Endodermal cell (in vitro differentiated cells): ENCODE data around the gene TRPM3. TPM values are rescaled to one million over a fixed set of nuclear protein-coding genes. Genes with fewer than 3 reads are reported as not detected.

ENCODE experiments used
- DNase-seq: peaks from one replicate; pipeline ENCODE4 v3.0.0-alpha.2; 2017
- H3K27ac ChIP-seq: 2 replicates; pipeline ENCODE4 v1.5.1; 2013; ENCODE audit warnings: mild to moderate bottlenecking, low read depth, low read length, moderate library complexity
- H3K27me3 ChIP-seq: 2 replicates; pipeline ENCODE4 v1.6.1; 2013; ENCODE audit warnings: mild to moderate bottlenecking, low read length, moderate library complexity; ENCODE audit not compliant: insufficient read depth, control insufficient read depth, poor library complexity, severe bottlenecking
- H3K36me3 ChIP-seq: 2 replicates; pipeline ENCODE4 v1.7.0; 2013; ENCODE audit warnings: mild to moderate bottlenecking, low read length, moderate library complexity; ENCODE audit not compliant: control insufficient read depth, insufficient read depth
- H3K4me1 ChIP-seq: one replicate; pipeline ENCODE4 v1.7.0; 2013; ENCODE audit warnings: low read length; ENCODE audit not compliant: control insufficient read depth, insufficient read depth
- H3K4me3 ChIP-seq: 2 replicates; pipeline ENCODE4 v1.5.1; 2013; ENCODE audit warnings: mild to moderate bottlenecking, low read length, moderate library complexity
- H3K9ac ChIP-seq: 2 replicates; pipeline ENCODE4 v1.6.1; 2013; ENCODE audit warnings: mild to moderate bottlenecking, low read length, moderate library complexity; ENCODE audit not compliant: poor library complexity, severe bottlenecking; ENCODE audit errors: extremely low read depth
- H3K9me3 ChIP-seq: 2 replicates; pipeline ENCODE4 v1.6.1; 2013; ENCODE audit warnings: mild to moderate bottlenecking, low read length, moderate library complexity; ENCODE audit not compliant: control insufficient read depth
- H3K27ac Mint-ChIP-seq: 2 replicates; pipeline ENCODE4 v1.8.0; 2020; ENCODE audit warnings: mixed read lengths
- H3K27me3 Mint-ChIP-seq: 2 replicates; pipeline ENCODE4 v1.8.0; 2021; ENCODE audit warnings: mild to moderate bottlenecking, mixed read lengths; ENCODE audit not compliant: insufficient read depth
- H3K36me3 Mint-ChIP-seq: 2 replicates; pipeline ENCODE4 v1.8.0; 2020; ENCODE audit warnings: low read depth, mixed read lengths
- H3K4me1 Mint-ChIP-seq: 2 replicates; pipeline ENCODE4 v1.8.0; 2020; ENCODE audit warnings: mixed read lengths
- H3K4me3 Mint-ChIP-seq: 2 replicates; pipeline ENCODE4 v1.8.0; 2020; ENCODE audit warnings: mild to moderate bottlenecking, moderate library complexity, mixed read lengths
- H3K9me3 Mint-ChIP-seq: 2 replicates; pipeline ENCODE4 v1.8.0; 2020; ENCODE audit warnings: mild to moderate bottlenecking, mixed read lengths
- WGBS, 2 experiments: methylation state at CpG; one replicate each; pipeline versions ENCODE4 v1.1.5 to v1.1.7; 2013; ENCODE audit warnings: missing lambda C conversion rate in 2 of 2, mixed read lengths in 1 of 2; ENCODE audit not compliant: insufficient coverage in 1 of 2, insufficient read length in 1 of 2; 5-methylcytosine and 5-hydroxymethylcytosine counted together
- total RNA-seq, 2 donors: library from RNA; stranded (reverse); fragmentation: NEBNext Ultra II Directional in 1 of 2; extraction: Animal tissue kit (Norgen Biotek cat#: 25700) in 1 of 2; gene quantifications; 2 replicates in 1 of 2; 3 replicates in 1 of 2; pipeline ENCODE4 v1.2.1, GENCODE V29; 2021
- TF ChIP-seq, protein P1 (sequence below): fragments of 200-600 bp; sonication (generic); conservative IDR thresholded peaks from 2 replicates; pipeline ENCODE4 v1.5.0; 2021; ENCODE audit warnings: antibody characterized with exemption, mild to moderate bottlenecking

TRPM3 gene
- total RNA-seq, 2 donors from 2014 or later = 1.8 to 2.5 TPM

DNA sequence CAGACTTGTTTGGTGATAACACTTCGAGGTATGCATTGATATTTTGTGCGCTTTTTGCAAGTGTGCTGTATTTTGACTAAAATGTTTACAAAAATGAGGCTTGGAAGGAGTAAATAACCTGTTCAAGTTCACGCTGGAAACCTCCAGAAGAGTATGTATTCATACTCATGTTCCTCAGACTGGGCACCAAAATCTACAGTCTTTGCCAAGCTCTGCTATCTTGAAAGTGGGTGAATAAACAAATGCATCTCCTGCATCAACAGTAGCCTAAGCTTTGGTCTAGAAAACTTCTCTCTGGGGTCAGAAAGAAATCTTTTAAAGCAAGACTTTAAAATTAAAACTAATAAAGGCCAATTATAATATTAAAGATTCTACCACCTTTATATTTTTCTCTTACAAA lies 157.9 kb downstream of the TRPM3 start:
- WGBS, 2 experiments = 89 to 100% methylated on average over 3 of the region's 3 CpGs
- Mint-ChIP-seq H3K36me3 (no peaks in the 10 kb centered on the region), H3K27me3 (no peaks in the 10 kb centered on the region), H3K27ac (no peak overlapping the region), H3K4me1 (peaks cover 42% of the 10 kb centered on the region), H3K9me3 (peaks cover 10% of the 10 kb centered on the region), H3K4me3 (no peak overlapping the region)
- Histone ChIP-seq H3K27me3 (no peaks in the 10 kb centered on the region), H3K9ac (no peak overlapping the region), H3K4me1 (peaks cover 13% of the 10 kb centered on the region), H3K27ac (no peak overlapping the region), H3K9me3 (peaks cover 21% of the 10 kb centered on the region), H3K4me3 (no peak overlapping the region), H3K36me3 (no peaks in the 10 kb centered on the region)
- no peak for DNase-seq
- TF ChIP-seq, protein P1, sequence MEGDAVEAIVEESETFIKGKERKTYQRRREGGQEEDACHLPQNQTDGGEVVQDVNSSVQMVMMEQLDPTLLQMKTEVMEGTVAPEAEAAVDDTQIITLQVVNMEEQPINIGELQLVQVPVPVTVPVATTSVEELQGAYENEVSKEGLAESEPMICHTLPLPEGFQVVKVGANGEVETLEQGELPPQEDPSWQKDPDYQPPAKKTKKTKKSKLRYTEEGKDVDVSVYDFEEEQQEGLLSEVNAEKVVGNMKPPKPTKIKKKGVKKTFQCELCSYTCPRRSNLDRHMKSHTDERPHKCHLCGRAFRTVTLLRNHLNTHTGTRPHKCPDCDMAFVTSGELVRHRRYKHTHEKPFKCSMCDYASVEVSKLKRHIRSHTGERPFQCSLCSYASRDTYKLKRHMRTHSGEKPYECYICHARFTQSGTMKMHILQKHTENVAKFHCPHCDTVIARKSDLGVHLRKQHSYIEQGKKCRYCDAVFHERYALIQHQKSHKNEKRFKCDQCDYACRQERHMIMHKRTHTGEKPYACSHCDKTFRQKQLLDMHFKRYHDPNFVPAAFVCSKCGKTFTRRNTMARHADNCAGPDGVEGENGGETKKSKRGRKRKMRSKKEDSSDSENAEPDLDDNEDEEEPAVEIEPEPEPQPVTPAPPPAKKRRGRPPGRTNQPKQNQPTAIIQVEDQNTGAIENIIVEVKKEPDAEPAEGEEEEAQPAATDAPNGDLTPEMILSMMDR = no peak

DNA sequence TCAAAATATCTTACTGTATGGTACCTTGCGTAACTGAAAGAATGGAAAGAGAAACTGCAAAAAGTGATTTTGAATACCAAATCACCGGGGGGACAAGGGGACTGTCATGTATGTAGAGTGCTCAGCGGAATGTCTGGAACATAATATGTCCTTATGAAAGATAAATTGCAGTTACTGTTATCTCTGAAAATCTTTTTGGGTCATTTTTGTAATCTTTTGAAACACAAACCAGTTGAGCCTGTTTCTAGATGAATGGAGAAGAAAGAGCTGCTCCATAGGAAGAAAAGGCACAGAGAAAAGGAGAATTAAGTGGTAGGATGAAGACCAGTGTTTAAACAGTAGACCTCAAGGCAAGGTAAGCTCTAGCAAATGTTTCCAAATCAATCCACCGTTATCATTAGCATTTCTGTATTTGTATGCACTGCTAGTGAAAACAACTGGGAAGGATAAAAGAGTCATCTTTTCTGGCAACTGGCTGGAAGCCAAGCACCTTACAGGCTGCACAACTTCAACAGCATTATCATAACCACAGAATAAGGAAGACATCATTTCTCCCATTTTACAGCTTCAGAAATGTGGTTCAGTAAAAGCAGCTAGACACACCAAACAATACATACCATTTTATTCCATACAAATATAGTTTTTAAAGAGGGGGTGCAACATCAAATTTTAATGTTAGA lies 158.5 kb downstream of the TRPM3 start:
- no peak overlapping the region for H3K9ac ChIP-seq
- H3K4me3 Mint-ChIP-seq = no peak overlapping the region
- peaks cover 43% of the 10 kb centered on the region for H3K4me1 Mint-ChIP-seq
- H3K36me3 ChIP-seq = no peaks in the 10 kb centered on the region
- H3K27ac Mint-ChIP-seq = no peak overlapping the region
- H3K4me3 ChIP-seq = no peak overlapping the region
- H3K27me3 ChIP-seq = no peaks in the 10 kb centered on the region
- H3K27ac ChIP-seq = no peak overlapping the region
- no peaks in the 10 kb centered on the region for H3K27me3 Mint-ChIP-seq
- H3K36me3 Mint-ChIP-seq = no peaks in the 10 kb centered on the region
- peaks cover 10% of the 10 kb centered on the region for H3K9me3 Mint-ChIP-seq
- peaks cover 21% of the 10 kb centered on the region for H3K9me3 ChIP-seq
- no peak for DNase-seq
- TF ChIP-seq, protein P1 = no peak
- 91 to 93% methylated on average over 4 of the region's 4 CpGs for WGBS, 2 experiments
- H3K4me1 ChIP-seq = peaks cover 15% of the 10 kb centered on the region

DNA sequence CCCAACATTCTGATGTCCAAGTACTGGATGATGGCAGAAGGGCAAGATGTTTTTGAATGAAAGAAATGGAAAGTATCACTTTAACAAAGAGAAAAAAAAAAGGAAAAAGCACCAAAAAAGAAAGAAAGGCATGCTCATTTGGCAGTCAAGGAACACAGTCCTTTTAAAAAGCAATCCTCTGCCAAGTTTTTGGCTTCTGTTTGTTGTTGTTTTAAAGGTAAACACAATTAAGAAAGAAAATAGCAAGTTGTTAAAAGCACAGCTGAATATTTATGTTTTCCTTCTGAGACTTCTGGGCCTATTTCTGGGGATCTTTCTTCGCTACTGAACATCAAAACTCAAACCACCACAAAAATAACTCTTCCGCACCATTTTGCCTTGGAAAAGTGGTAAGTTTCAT lies 162.1 kb downstream of the TRPM3 start:
- no peak overlapping the region for H3K9ac ChIP-seq
- H3K27ac ChIP-seq = no peak overlapping the region
- Mint-ChIP-seq H3K9me3 (no peaks in the 10 kb centered on the region), H3K27me3 (no peaks in the 10 kb centered on the region), H3K27ac (peak overlapping the region; percentile 56), H3K4me1 (peaks cover 56% of the 10 kb centered on the region), H3K36me3 (no peaks in the 10 kb centered on the region), H3K4me3 (no peak overlapping the region)
- no peaks in the 10 kb centered on the region for H3K27me3 ChIP-seq
- H3K36me3 ChIP-seq = no peaks in the 10 kb centered on the region
- 86 to 100% methylated on average over 1 to 2 of the region's 2 CpGs for WGBS, 2 experiments
- no peak for DNase-seq
- H3K9me3 ChIP-seq = peaks cover 7% of the 10 kb centered on the region
- TF ChIP-seq, protein P1 = no peak
- H3K4me3 ChIP-seq = no peak overlapping the region
- peaks cover 29% of the 10 kb centered on the region for H3K4me1 ChIP-seq
